Natural killer cell (primary cell): ENCODE data around the gene NOL11. TPM values are rescaled to one million over a fixed set of nuclear protein-coding genes. Genes with fewer than 3 reads are reported as not detected.

Source experiments
- ATAC-seq, 3 donors: fragments of 150-1000 bp in 2 of 3; fragments of 200-7000 bp in 1 of 3; cut with Tn5 transposase; 1 replicate in 1 of 3; 2 replicates in 2 of 3; pipeline ENCODE4 v1.10.0; 2021; ENCODE audit warnings: mild to moderate bottlenecking in 2 of 3, moderate library complexity in 2 of 3
- DNase-seq, 2 donors: peaks; one replicate each; pipeline versions ENCODE4 v3.0.0 to v3.0.0-alpha.2; 2013 to 2021; ENCODE audit warnings: mixed read lengths in 1 of 2
- H3K27ac ChIP-seq: one replicate; pipeline ENCODE4 v1.5.1; 2013; ENCODE audit warnings: mild to moderate bottlenecking, low read length
- H3K27me3 ChIP-seq: one replicate; pipeline ENCODE4 v1.6.1; 2013; ENCODE audit warnings: low read length; ENCODE audit not compliant: control insufficient read depth, insufficient read depth
- H3K36me3 ChIP-seq: one replicate; pipeline ENCODE4 v1.6.1; 2013; ENCODE audit warnings: low read length; ENCODE audit not compliant: control insufficient read depth, insufficient read depth
- H3K4me1 ChIP-seq: one replicate; pipeline ENCODE4 v1.6.1; 2013; ENCODE audit warnings: low read length; ENCODE audit not compliant: control insufficient read depth, insufficient read depth
- H3K4me3 ChIP-seq: one replicate; pipeline ENCODE4 v1.5.1; 2013; ENCODE audit warnings: low read length
- H3K9me3 ChIP-seq: one replicate; pipeline ENCODE4 v1.6.1; 2013; ENCODE audit warnings: low read length; ENCODE audit not compliant: control insufficient read depth, insufficient read depth
- H3K27ac Mint-ChIP-seq, 2 donors: one replicate each; pipeline ENCODE4 v1.8.0; 2022; ENCODE audit warnings: mild to moderate bottlenecking in 2 of 2, mixed read lengths in 2 of 2, moderate library complexity in 1 of 2
- H3K27me3 Mint-ChIP-seq, 2 donors: one replicate each; pipeline ENCODE4 v1.8.0; 2022; ENCODE audit warnings: low read depth in 2 of 2, mixed read lengths in 2 of 2
- H3K36me3 Mint-ChIP-seq: one replicate; pipeline ENCODE4 v1.8.0; 2022; ENCODE audit warnings: mixed read lengths
- H3K4me1 Mint-ChIP-seq, 2 donors: one replicate each; pipeline ENCODE4 v1.8.0; 2022; ENCODE audit warnings: mixed read lengths in 2 of 2
- H3K4me3 Mint-ChIP-seq: one replicate; pipeline ENCODE4 v1.8.0; 2022; ENCODE audit warnings: mild to moderate bottlenecking, moderate library complexity, mixed read lengths
- H3K9me3 Mint-ChIP-seq, 2 donors: one replicate each; pipeline ENCODE4 v1.8.0; 2022; ENCODE audit warnings: mixed read lengths in 2 of 2
- CTCF ChIP-seq: fragments of 200-600 bp; IDR thresholded peaks from one replicate; pipeline ENCODE4 v1.8.0; 2022; ENCODE audit warnings: antibody characterized with exemption
- WGBS: methylation state at CpG from one replicate; pipeline ENCODE4 v1.1.7; 2013; ENCODE audit warnings: missing lambda C conversion rate; ENCODE audit not compliant: insufficient coverage; 5-methylcytosine and 5-hydroxymethylcytosine counted together
- intact Hi-C: fragments of 100-400 bp; cut with micrococcal nuclease; formaldehyde crosslinking; loops from one replicate; pipeline ENCODE4 v1.14.2; 2022
- total RNA-seq, 4 donors: library from RNA; stranded (reverse); fragments of 120-200 nt in 1 of 4; gene quantifications; one replicate each; pipeline versions ENCODE4 v1.2.3 to v1.2.4, GENCODE V29; 2013 to 2022

Gene NOL11
- total RNA-seq, 3 donors from 2014 or later (not counting 1 experiment from before 2014, with no cell fraction given) = 43.3 to 55.2 (median 49.1) TPM

- Mint-ChIP-seq H3K36me3 (peaks cover 13% of the 10 kb centered on the region), H3K9me3 (no peaks in the 10 kb centered on the region), H3K4me3 (no peak overlapping the region), H3K27ac (peak overlapping the region; percentile 19 to 57), H3K27me3 (no peaks in the 10 kb centered on the region), H3K4me1 (no peaks in the 10 kb centered on the region)
- Histone ChIP-seq H3K4me3 (no peak overlapping the region), H3K27me3 (no peaks in the 10 kb centered on the region), H3K27ac (no peak overlapping the region), H3K4me1 (no peaks in the 10 kb centered on the region), H3K9me3 (no peaks in the 10 kb centered on the region), H3K36me3 (peaks cover 54% of the 10 kb centered on the region)
- WGBS = 83% methylated on average over 10 of the region's 14 CpGs
- intact Hi-C loops = no loop called here
- DNase-seq (no peak), ATAC-seq (no peak)
- TF ChIP-seq CTCF = no peak
Measured at GRCh38 chr17:67746704-67747571, 29.2 kb downstream of the NOL11 start.

DNA sequence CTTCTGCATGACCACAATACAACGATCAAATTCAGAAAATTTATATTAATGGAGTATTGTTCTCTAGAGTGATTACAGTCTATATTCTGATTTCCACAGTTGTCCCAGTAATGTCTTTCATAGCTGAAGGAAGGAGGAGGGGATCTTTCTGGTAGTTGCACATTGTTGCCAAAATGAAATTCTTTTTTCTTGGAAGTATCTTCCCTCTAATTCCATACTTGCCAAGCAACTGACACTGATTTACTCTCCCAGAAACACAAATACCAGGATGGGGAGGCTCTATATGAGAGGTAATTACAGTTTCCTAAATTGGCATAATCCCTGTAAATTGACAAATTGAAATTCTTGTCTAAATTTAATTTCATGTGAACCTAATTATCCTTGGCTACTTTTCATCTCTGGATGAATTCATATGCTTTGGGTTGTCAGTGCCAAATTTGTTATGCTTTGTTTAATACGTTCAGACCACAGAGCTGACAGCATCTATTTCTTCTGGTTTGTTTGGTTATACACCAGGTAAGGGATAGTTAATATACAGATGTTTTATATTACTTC lies 30.0 kb downstream of the NOL11 start:
- no peaks in the 10 kb centered on the region for H3K27me3 ChIP-seq
- no peak overlapping the region for H3K4me3 Mint-ChIP-seq
- H3K9me3 Mint-ChIP-seq = no peaks in the 10 kb centered on the region
- intact Hi-C loops = no loop called here
- peaks cover 47% of the 10 kb centered on the region for H3K36me3 ChIP-seq
- H3K4me1 Mint-ChIP-seq = no peaks in the 10 kb centered on the region
- no peaks in the 10 kb centered on the region for H3K4me1 ChIP-seq
- no peak for DNase-seq
- no peak for TF ChIP-seq CTCF
- no peaks in the 10 kb centered on the region for H3K9me3 ChIP-seq
- H3K27ac Mint-ChIP-seq = peak overlapping the region; percentile 19 to 57
- no peaks in the 10 kb centered on the region for H3K27me3 Mint-ChIP-seq
- no peak overlapping the region for H3K27ac ChIP-seq
- H3K4me3 ChIP-seq = no peak overlapping the region
- ATAC-seq = no peak
- peaks cover 13% of the 10 kb centered on the region for H3K36me3 Mint-ChIP-seq
- WGBS = 100% methylated on average over 1 of the region's 2 CpGs

GRCh38 chr17:67750067-67750466 lies 32.3 kb downstream of the NOL11 start:
- Mint-ChIP-seq H3K9me3 (no peaks in the 10 kb centered on the region), H3K4me3 (no peak overlapping the region), H3K4me1 (no peaks in the 10 kb centered on the region), H3K36me3 (peaks cover 13% of the 10 kb centered on the region), H3K27me3 (no peaks in the 10 kb centered on the region), H3K27ac (no peak overlapping the region)
- Histone ChIP-seq H3K9me3 (no peaks in the 10 kb centered on the region), H3K4me3 (no peak overlapping the region), H3K4me1 (no peaks in the 10 kb centered on the region), H3K27me3 (no peaks in the 10 kb centered on the region), H3K36me3 (peaks cover 31% of the 10 kb centered on the region), H3K27ac (no peak overlapping the region)
- no peak for DNase-seq
- TF ChIP-seq CTCF = no peak
- WGBS = 100% methylated on average over 3 of the region's 4 CpGs
- intact Hi-C loops = no loop called here
- ATAC-seq = no peak
